Right kidney (tissue), 1 donor: ENCODE measurements around the gene MLLT1.

ENCODE experiments used
- DNase-seq: peaks from one replicate; pipeline ENCODE4 v3.0.0-alpha.2; 2016

Gene MLLT1

DNA sequence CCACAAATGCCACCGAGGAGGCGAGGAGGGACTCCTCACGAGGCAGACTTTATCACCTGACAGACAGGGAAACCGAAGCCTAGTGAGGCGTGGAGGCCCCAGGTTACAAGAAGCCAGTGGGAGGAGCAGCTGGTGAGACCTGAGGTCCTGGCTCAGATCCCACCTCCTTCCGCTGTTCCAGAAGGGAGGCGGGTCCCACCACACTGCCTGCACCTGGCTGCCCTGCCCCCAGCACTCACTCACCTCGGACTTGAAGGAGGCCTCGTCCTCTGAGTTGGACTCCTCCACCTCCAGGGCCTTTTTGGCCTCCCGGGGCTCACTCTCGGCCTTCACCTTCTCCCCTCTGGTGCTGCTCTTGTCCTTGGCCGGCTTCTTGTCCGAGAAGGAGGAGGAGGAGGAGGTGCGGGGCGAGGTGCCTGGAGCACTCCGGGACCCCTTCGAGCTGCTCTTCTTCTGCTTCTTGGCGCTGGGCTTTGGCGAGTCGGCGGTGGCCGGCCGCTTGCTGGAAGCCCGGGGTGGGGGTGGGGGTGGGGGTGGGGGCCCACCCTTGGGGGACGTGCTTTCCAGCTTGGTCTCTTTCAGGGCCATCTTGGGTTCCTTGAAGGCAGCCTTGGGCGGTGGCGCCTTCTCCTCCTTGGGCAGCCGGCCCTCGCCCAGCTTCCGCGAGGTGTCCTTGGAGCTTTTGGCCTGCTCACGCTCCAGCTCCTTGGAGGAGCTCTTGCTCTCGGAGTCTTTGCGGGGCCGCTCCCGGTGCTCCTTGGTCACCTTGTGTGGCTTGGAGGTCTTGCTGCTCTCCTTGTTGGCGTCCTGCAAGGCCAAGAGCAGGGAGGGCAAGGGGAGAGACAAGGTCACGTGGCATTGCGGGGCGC lies 57.7 kb downstream of the MLLT1 start:
- no peak for DNase-seq

GRCh38 chr19:6221220-6221877 lies 58.4 kb downstream of the MLLT1 start:
- no peak for DNase-seq

DNA sequence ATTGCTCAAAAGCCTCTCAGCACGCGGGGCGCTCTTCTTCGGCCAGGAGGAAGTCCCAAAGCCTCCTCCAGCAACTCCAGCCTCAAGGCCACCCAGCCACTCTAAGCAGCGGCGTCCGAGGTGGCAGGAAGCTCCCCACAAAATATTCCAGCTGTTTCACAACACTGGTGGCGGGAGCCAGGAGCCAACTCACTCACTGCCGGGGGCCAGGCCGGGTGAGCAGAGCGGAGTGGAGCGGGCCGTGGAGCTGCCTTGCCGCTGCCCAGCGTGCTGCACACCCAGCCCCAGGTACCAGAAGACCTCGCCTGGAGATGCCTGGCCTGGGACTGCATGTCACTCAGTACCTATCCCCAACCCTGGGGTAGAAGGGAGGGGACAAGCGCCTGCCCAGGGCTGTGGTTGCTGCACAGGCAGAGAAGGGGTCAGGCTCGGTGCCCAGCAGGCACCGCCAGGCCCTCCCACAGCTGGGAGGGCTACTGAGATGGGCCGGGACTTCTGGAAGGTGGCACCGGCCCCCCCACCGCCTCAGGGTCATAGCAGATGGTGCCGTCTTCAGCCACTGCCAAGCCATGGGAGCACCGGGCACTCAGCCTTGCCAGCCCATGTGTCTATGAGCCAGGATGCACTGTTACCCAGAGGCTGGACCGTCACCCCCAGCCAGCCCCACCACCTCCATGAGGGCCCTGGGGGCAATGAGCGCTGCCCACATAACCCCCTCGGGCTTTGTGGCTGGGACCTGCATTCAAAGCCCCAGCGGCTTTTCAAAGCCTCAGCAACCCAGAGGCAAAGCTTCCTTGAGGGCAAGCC lies 59.2 kb downstream of the MLLT1 start:
- no peak for DNase-seq

DNA sequence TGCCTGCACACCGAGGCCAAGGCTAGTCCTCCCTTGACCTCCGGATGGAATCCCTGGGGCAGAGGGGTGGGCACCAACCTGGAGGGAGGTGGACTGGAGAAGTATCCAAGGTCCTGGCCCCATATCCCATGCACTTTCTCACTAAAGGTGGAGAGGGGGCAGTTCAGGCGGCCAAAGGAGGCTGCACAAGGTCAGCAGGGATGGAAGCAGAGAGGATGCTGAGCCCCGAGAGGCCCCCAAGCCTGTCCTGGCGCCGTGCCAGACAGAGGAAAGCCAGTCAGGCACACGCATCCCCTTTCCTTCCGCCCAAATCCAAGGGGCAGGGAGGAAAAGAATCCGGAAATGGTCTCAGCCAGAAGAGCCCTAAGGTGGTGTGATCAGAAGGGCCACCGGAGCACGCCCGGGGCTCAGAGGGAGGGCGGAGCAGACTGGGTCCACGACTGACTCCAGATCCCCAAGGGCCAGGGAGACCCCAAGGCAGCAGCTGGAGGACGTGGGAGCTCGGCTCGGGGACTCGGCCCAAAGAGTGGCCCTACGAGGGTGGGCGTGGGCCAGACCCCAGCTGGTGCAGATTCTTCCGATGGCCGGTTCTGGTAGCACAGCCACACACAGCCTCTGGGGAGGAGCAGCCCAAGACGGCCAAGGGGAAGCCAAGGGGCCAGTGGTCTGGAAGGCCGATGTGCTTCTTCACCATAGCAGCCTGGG lies 60.0 kb downstream of the MLLT1 start:
- DNase-seq: peak; percentile 34

DNA sequence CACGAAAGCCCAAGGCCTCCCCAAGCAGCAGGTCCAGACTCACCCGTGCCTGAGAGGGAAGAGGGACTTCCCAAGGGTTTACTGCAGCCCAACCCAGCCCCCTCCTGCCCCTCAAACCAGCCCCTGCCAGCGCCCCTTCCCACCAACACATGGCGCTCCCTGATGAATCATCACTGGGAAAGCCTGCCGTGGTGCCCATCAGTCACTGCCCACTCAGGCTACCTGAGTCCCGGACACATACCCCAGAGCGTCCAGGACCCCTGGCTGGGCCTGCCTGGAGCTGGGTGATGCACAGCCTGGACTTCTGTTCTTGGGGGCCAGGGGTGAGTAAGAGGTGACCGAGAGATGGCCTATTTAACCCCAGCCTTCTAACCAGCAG lies 60.6 kb downstream of the MLLT1 start:
- no peak for DNase-seq

- peak; percentile 75 for DNase-seq
Observed at GRCh38 chr19:6218491-6219146, 61.2 kb downstream of the MLLT1 start.

DNA sequence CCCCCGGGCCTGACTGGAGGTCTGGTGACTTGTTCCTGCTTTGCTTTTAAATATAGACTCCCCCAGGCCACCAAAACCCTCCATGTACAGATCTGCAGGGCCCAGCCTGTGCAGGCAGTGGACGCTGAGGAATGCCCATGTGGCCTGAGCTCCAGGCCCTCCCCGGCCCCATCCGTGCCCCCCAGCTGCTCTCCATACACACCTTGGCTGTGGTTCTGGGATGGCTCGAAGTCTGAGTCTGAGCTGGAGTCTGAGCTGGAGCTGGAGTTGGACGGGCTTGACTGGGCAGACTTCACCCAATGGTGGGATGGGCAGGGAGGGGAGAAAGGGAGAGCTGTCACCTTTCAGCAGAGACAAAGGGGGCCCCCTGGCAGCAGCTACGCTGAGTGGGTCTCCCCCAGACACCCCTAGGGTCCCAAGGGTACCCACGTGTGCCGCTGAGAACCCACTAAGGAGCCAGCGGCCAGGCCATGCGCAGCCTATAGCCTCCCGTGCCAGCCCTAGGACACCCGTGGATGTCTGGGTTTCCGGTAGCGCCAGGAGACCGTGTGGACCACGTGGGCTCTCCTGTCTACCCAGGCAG lies 61.9 kb downstream of the MLLT1 start:
- DNase-seq: no peak

DNA sequence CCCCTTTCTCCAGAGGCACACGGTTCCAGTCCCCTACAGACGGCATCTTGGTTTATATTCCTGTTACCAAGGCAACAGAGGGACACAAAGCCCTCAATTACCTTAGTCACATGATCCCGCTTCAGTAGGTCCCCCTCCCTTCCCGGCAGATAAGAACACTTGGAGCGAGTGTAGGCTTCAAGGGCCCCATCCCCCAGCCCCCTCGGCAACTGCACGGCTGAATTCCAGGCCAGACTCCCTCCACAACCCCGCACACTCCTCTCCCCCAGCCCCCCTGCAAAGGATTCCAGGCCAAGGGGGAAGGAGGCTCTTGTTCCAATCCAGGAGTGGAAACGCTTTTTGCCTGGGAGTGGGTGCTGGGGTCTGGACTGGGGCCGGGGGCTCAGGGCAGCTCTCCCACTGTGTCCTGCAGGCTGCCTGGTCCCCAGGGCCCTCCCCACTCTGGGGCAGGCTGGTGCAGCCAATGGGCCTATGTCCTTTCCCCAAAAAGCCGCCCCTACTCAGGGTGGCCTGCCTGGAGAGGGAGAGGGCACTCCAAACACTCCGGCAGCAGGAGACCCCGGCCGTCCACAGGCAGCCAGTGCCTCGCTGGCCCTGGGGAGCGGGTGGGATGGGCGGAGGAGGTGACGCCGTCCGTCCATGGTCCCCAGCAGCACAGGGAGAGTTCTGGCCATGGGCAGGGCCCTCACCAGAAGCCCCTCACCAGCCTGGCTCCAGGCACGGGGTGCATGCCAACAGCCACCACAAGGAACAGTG lies 62.6 kb downstream of the MLLT1 start:
- peak; percentile 75 for DNase-seq

- no peak for DNase-seq
Observed at GRCh38 chr19:6216236-6216995, 63.4 kb downstream of the MLLT1 start.

DNA sequence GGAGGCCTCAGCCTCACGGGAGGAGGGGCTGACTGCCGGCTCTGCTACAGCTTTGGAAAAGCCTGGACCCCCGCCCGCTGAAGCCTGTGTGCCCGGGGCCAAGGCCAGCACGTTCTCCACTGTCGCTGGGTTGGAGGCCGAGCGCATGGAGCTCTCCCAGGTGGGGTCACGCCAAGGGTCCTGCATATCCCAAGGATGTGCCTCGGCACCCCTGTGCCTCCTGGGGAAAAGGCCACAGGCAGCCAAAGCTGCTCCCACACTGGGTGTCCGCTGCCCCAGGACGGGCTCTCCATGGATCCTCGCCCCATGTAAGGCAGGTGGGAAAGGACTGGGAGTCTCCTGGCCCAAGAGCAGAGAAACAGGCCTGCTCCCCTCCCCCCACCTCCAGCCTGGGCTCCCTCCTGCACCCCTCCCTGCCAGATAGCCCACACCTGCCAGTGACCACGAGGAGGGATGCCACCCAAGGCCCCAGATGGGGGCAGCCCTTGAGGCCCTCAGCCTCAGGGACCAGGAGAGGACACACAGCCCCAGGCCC lies 64.0 kb downstream of the MLLT1 start:
- DNase-seq: no peak

DNA sequence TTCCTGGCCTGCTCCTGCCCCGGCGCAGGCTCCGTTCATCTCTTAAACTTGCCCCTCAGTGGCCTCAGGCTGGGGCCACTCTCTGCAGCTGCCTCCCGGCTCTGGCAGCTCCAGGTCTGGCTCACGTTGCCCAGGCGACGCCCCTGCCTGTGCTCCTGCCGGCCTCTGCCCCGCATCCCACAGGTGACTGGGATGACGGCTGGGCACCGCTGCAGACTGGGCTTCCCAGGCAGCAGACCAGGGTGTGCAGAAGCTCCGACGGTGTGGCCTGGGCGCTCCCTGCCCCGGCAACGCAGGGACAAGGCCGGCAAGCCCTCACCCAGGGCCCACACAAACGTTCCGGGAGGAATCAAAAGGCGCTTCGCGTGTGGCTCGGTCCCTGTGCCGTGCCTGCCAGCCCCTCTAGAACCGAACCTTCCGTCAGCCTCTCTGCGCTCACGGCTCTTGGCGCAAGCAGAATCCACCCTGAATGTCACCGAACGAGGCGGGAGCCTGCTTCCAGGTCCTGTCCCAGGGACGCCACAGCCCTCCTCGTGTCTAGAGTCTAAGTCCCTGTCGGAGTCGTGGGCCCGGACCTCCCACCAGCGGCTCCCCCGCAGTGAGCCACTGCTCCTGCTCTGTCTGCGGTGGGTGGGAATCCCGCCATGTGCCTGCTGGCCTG lies 64.8 kb downstream of the MLLT1 start:
- DNase-seq: no peak

DNA sequence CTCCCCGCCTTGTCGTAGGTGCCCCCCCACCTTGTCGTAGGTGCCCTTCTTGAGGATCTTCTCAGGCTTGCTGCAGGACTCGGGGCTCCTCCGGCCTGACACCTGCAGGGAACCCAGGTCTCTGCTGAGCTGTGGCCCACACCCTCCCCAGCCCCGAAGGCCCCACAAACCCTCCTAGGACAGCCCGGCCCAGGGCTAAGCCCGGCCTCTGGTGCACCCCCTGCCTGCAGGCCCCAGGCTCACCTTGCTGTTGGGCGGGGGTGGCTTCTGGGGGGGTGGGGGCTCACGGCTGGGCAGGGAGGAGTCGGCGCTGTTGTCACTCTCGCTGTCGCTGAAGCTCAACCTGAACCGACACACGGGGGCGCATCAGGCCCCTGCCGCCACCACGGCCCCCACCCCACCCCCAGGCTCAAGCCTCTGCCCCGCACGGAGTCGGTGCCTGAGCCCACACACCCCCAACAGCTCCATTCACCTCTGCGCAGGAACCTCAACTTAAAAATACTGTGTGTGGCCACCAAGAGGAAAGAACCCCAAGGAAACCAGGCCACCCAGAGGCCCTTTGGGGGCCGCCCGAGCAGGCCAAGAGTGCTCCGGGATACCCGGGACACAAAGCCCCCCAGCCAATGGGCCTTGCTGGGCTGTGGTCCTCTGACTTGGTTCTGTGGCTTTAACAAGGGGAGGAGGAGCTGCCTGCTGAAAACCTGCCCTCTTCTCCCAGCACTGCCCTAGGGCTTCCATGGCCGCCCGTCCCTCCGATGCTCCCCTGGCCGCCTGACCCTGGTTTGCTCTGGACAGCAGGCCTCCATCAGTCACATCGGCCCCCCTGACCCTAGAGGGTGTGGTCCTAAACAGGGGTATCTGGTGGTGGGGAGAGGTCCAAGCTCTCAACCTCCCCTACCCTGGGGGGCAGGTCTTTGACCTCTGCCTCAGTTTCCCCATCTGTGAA lies 65.8 kb downstream of the MLLT1 start:
- DNase-seq: no peak

DNA sequence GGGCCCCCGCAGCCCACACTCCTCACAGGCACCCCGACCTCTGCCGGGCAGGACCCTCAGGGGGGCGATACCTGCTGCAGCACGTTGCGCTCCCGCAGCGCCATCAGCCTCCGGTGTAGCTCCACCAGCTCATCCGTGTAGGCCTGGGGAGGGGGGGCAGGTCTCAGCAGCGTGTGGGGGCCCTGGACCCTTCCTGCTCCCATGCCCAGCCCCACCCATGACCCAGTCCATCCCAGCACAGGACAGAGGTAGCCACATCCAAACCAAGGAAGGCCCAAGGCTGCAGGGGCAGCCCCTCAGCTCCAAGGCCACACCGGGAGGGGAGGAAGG lies 66.5 kb downstream of the MLLT1 start:
- no peak for DNase-seq

GRCh38 chr19:6212403-6213265 lies 67.1 kb downstream of the MLLT1 start:
- no peak for DNase-seq

- no peak for DNase-seq
Observed at GRCh38 chr19:6211632-6212402, 68.0 kb downstream of the MLLT1 start.
